HG03039 (cell line): ENCODE data around the gene TAF1.
"Not testable (repeated sequence)": the region's sequence is repeated elsewhere in the genome, so short reads cannot be mapped to it uniquely, and the experiment has no call there.

Source experiments
- ATAC-seq: cut with Tn5 transposase; IDR thresholded peaks from one replicate; pipeline ENCODE4 v1.9.1; 2021; ENCODE audit warnings: mild to moderate bottlenecking, moderate library complexity; ENCODE audit not compliant: unreplicated experiment

The TAF1 gene, protein sequence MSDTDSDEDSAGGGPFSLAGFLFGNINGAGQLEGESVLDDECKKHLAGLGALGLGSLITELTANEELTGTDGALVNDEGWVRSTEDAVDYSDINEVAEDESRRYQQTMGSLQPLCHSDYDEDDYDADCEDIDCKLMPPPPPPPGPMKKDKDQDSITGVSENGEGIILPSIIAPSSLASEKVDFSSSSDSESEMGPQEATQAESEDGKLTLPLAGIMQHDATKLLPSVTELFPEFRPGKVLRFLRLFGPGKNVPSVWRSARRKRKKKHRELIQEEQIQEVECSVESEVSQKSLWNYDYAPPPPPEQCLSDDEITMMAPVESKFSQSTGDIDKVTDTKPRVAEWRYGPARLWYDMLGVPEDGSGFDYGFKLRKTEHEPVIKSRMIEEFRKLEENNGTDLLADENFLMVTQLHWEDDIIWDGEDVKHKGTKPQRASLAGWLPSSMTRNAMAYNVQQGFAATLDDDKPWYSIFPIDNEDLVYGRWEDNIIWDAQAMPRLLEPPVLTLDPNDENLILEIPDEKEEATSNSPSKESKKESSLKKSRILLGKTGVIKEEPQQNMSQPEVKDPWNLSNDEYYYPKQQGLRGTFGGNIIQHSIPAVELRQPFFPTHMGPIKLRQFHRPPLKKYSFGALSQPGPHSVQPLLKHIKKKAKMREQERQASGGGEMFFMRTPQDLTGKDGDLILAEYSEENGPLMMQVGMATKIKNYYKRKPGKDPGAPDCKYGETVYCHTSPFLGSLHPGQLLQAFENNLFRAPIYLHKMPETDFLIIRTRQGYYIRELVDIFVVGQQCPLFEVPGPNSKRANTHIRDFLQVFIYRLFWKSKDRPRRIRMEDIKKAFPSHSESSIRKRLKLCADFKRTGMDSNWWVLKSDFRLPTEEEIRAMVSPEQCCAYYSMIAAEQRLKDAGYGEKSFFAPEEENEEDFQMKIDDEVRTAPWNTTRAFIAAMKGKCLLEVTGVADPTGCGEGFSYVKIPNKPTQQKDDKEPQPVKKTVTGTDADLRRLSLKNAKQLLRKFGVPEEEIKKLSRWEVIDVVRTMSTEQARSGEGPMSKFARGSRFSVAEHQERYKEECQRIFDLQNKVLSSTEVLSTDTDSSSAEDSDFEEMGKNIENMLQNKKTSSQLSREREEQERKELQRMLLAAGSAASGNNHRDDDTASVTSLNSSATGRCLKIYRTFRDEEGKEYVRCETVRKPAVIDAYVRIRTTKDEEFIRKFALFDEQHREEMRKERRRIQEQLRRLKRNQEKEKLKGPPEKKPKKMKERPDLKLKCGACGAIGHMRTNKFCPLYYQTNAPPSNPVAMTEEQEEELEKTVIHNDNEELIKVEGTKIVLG (N-terminal part only)

DNA sequence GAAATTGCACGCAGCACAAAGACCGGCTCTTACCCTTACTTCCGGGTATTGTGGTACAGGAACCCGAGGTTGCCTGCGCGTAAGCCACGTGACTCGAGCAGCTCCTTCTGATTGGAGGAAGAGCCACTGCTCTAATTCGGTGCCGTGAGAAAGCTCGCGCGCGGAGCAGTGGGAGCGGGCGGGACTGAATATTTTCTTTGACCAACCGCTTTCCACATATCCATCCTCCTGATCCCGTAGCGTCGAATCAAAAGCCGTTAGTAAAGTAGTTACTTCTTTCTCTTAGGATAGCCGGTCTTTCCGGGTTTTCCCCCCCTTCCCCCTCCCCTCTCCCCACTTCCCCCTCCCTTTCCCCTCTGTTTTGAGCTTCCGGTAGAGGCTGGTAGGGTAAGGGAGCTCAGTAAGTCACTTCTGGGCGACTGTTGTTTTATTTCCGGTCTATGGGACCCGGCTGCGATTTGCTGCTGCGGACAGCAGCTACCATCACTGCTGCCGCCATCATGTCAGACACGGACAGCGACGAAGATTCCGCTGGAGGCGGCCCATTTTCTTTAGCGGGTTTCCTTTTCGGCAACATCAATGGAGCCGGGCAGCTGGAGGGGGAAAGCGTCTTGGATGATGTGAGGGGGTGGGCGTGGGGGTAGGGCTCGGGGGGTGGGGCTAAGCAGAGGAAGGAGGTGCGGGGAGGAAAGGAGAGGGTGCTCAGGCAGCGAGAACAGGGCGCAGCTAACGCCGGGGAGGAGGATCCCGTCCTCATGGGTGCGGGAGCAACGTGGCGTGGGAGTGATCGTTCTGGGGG, at the start of gene TAF1:
TSS of gene TAF1 (plus strand) at position 483 of the 799 bp plus-strand sequence. CDS start at position 501, 18 bp downstream.
- peak; percentile 86 for ATAC-seq

DNA sequence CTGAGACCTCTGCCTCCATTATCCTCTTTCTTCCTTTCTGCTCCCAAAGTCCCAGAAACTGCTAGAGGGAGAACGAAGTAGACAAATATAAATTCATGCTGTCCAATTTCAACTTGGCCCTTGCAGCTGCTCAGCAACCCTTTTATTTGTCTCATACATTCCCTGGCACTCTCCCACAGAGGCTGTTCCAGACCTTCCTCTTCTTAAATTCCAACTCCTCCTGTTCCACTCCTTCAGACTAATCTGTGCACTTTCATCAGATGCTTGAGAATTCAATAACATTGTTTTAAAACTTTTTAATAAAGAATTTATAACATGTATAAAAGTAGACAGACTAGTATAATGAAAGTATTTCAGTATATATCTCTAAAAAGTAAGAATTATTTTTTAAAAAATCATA, 49.2 kb upstream of the TAF1 start:
- ATAC-seq = not testable (repeated sequence)

DNA sequence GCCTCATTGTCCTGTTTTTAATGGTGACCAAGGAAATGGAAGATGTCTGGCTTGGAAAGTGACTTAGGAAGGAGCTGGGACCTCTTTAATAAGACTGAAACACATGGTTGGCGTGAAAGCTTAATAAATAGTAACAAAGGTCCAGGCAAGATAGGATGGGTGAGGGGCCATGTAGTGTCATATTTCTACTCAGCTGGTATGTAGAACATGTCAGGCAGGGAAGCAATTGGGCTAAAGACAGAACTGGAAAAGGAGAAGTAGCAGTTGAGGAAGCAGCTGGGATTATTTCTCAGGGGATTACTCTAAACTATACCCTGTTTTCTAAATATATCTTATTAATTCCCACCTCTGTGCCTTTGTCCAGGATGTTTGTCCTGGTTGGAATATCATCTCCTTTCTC, 46.0 kb upstream of the TAF1 start:
- ATAC-seq = no peak

DNA sequence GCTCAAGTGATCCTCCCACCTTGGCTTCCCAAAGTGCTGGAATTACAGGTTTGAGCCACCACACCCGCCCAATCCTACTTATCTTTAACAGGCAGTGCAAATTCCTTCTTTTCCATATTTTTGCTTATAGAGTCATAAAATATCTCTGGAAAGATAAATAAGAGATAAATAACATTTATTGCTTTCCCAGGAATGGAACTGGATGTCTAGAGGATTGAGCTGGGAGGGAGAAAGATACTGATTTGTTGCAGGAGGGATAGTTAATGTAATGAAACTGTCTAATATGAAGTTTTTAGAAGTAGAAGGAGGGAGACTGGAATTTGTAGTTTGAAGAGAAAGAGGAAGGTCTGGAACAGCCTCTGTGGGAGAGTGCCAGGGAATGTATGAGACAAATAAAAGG, 44.4 kb upstream of the TAF1 start:
- no peak for ATAC-seq

DNA sequence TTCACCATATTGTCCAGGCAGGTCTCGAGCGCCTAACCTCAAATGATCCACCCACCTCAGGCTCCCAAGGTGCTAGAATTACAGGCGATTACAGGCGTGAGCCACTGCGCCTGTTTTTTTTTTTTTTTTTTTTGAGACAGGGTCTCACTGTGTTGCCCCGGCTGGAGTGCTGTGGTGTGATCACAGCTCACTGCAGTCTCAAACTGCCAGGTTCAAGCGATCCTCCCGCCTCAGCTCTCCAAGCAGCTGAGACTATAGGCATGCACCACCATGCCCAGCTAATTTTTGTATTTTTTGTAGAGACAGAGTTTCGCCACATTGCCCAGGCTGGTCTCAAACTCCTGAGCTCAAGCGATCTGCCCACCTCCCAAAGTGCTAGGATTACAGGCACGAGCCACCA, 41.7 kb upstream of the TAF1 start:
- not testable (repeated sequence) for ATAC-seq

DNA sequence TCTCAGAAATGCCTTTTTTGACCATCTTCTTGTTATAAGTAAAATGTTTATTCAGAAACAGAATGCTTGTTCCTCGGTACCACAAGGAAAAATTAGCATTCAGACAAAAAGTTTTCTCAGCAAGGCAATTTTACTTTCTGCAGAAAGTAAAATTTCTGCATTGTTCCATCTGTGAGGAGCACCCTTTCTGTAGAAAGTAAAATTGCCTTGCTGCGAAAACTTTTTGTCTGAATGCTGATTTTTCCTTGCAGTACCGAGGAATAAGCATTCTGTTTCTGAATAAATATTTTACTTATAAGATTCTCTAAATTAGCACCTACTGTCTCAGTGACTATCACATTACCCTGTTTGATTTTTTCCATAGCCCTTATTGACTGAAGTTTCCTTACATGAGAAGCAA, 39.8 kb upstream of the TAF1 start:
- no peak for ATAC-seq

DNA sequence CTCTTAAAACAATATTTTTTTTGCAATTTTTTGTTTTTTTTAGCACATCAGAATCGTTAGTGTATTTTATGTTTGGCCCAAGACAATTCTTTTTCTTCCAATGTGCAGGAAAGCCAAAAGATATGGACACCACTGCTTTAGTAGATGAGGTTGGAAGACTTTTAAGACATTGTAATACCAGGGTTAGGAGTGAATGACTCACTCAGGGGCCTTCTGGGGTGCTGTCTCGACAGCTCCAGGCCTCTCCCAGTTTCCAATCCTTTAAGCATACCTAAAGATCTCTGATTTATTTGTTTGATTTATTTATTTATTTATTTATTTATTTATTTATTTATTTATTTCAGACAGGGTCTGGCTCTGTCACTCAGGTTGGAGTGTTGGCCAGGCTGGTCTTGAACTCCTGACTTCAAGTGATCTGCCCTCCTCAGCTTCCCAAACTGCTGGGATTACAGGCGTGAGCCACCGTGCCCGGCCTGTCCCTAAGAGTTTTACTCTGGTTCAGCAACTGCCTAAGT, 16.9 kb upstream of the TAF1 start:
- ATAC-seq = not testable (repeated sequence)

DNA sequence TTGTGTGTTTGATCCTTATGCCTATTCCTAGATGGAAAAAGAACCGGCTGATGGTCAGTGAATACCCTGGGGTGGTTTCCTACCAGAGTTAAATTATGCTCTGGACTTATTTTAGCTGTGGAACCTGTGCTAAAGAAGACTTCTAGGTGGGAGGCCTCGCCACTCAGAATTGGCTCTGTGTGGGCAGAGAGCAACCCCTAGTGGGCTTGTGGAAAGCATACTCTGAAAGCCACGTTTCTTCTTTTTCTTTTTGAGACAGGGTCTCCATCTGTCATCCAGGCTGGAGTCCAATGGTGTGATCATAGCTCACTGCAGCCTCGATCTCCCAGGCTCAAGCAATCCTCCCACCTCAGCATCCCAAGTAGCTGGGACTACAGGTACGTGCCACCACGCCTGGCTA, 16.3 kb upstream of the TAF1 start:
- ATAC-seq = not testable (repeated sequence)

DNA sequence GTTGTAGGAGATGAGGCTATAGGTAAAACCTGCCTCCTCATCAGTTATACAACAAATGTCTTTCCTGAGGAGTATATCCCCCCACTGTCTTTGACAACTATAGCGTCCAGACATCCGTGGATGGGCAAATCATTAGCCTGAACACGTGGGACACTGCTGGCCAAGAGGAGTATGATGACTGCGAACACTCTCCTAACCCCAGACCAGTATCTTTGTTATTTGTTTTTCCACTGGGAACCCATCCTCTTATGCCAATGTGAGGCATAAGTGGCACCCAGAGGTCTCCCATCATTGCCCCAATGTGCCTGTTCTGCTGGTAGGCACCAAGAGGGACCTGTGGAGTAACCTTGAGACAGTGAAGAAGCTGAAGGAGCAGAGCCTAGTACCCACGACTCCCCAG, 13.7 kb upstream of the TAF1 start:
- ATAC-seq = not testable (repeated sequence)

DNA sequence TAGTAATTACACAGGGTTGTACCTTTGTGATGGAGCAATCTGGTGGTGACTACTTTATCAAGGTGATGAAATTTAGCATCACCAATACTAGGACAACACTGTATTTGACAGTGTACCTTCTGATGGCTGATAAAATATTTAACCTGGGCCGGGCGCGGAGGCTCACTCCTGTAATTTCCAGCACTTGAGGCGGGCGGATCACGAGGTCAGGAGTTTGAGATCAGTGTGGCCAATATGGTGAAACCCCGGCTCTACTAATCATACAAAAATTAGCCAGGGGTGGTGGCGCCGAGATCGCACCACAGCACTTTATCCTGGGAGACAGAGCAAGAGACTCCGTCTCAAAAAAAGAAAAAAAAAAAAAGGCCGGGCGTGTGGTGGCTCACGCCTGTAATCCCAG, 1.9 kb upstream of the TAF1 start:
- ATAC-seq = no peak

DNA sequence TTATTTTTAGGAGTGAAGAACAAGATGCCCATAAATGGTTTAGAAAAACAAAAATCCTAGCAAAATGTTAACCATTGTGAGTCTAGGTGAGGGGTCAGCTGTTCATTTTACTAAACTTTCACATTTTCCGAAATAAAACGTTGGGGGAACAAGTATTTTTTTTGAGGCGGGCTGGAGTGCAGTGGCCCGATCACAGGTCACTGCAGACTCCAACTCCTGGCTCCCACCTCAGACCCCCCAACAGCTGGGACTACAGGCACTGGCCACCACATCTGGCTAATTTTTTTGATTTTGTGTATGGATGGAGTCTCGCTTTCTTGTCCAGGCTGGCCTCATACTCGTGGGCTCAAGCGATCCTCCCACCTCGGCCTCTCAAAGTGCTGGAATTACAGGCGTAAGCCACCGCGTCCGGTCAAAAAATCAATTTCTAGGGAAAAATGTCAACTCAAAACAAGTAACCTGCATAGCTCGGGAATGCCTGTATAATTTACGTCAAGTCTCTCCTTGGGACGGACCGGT, 742 bp upstream of the TAF1 start:
- no peak for ATAC-seq

DNA sequence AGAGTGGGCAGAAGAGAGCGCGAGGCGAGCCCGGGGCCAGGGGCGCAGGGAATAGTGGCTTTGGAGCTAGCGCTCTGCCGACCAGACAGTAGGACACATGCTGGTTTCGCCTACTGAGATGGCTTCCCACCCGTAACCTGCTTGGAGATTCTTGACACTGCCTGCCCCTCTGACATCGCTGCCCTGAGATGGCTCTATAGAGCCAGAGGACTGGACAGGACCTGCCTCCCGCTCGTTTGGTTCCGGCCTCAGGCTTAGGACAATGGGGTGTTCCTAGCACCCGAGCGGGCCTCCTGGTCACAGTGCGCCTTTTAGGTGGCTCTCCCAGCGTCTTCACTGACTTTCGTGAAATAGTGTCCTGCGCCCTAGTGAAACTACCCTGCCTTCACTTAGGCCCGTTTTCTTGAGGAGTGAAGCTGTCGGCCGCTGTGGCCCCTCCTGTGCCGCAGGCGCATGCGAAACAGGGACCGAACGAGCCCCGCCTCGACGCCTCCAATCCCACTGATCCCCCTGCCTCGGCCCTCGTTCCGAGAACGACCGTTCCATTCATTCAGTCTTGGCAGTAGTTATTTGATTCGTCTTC, 608 bp downstream of the TAF1 start:
- no peak for ATAC-seq

DNA sequence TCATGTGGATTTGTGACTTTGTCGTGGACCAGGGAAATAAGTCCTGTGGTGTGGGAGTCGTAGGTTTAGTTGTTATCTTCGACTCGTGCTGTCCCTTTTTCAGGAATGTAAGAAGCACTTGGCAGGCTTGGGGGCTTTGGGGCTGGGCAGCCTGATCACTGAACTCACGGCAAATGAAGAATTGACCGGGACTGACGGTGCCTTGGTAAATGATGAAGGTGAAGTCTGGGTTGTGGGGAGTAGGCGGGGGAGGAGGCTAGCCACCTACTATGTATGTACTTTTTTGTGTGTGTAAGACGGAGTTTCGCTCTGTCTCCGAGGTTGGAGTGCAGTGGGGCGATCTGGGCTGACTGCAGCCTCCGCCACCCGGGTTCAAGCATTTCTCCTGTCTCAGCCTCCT, 1.2 kb downstream of the TAF1 start:
- ATAC-seq = no peak

DNA sequence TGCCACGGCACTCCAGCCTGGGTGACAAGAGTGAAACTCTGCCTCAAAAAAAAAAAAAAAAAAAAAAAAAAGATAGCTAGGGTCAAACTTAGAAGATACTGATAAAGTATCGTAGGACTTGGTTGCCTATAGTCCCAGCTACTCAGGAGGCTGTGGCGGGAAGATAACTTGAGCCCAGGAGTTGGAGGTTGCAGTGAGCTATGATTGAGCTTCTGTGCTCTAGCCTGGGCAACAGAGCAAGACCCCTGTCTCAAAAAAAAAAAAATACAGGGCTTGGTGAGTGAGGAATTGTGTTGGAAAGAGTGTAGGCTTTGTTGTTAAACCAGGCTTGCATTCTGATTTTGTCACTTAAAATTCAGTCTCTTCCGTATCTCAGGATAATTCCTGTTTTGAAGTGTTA, 6.2 kb downstream of the TAF1 start:
- no peak for ATAC-seq

DNA sequence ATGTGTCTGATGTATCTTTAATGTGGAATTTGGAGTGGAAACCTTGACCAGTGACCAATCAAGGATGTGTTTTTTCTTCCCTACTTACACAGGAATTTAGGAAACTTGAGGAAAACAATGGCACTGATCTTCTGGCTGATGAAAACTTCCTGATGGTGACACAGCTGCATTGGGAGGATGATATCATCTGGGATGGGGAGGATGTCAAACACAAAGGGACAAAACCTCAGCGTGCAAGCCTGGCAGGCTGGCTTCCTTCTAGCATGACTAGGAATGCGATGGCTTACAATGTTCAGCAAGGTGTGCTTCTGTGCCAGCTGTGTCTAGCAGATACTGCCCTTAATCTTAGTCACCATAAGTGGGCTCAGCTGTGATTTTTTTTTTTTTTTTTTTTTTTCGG, 12.6 kb downstream of the TAF1 start:
- no peak for ATAC-seq

DNA sequence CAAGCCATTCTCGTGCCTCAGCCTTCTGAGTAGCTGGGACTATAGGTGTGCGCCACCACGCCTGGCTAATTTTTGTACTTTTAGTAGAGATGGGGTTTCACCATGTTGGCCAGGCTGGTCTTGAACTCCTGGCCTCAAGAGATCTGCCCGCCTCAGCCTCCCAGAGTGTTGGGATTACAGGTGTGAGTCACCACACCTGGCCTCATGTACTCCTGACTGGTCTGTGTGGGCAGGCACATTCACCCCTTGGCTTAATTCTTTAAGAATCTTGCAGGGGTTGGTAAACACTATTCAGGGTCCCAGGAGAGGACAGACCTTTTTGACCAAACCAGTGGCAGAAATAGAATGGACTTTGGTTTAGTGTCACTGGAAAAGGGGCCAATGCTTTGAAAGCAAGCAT, 25.6 kb downstream of the TAF1 start:
- ATAC-seq = not testable (repeated sequence)

DNA sequence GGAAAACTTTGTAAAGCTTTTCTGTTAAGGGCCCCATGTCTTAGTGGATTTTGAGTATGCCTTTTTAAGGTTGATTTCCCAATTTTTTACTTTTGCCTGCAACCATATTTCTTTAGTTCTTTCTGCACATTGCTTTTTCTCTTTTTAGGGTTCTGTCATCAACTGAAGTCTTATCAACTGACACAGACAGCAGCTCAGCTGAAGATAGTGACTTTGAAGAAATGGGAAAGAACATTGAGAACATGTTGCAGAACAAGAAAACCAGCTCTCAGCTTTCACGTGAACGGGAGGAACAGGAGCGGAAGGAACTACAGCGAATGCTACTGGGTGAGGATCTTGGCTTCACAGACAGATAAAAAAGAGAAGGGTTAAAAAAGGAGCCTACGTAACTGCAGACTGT, 27.8 kb downstream of the TAF1 start:
- no peak for ATAC-seq

DNA sequence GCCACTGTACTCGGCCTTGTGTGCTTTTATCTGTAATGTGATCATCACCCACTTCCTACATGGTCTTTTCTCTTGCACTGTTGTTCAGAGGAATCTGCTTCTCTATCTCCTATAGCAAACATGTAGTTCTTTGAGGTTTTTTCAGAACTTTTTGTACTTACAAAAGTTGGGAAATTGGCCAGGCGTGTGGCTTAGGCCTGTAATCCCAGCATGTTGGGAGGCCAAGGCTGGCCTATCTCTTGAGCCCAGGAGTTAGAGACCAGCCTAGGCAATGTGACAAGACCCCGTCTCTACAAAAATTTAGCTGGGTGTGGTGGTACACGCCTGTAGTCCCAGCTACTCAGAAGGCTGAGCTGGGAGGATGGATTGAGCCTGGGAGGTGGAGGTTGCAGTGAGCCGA, 30.4 kb downstream of the TAF1 start:
- no peak for ATAC-seq

DNA sequence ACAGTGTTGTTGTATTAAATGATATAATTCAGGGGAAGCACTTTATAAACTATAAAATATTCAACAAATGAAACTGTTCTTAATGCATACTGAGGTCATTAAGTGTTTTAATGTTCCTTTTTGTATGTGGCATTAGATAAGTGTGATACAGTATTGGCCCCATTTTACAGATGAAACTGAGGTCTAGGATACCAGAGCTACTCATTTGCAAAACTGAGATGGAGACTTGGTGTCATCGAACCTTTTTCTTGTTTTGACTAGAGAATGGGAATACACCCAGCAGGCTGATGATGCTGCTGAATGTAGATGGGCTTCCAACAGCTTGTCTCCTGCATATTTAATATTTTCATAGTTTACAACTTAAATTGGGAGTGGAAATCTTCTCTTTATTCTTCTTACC, 34.6 kb downstream of the TAF1 start:
- no peak for ATAC-seq
